Spinal cord (tissue), 10 donors: ENCODE results near the gene PRMT2. TPM values are rescaled to one million over a fixed set of nuclear protein-coding genes. Genes with fewer than 3 reads are reported as not detected.

Source experiments
- DNase-seq, 6 donors: peaks; one replicate each; pipeline versions ENCODE4 v3.0.0 to v3.0.0-alpha.2; 2013 to 2015; ENCODE audit warnings: low spot score in 6 of 6, low read depth in 4 of 6
- H3K27ac ChIP-seq: one replicate; pipeline ENCODE4 v1.5.1; 2013; ENCODE audit warnings: low read depth, low read length, control low read depth
- H3K27me3 ChIP-seq: one replicate; pipeline ENCODE4 v1.6.1; 2013; ENCODE audit warnings: low read length; ENCODE audit not compliant: control insufficient read depth, insufficient read depth
- H3K36me3 ChIP-seq: one replicate; pipeline ENCODE4 v1.6.1; 2013; ENCODE audit warnings: low read length; ENCODE audit not compliant: control insufficient read depth, insufficient read depth
- H3K4me1 ChIP-seq: one replicate; pipeline ENCODE4 v1.6.1; 2013; ENCODE audit warnings: low read length; ENCODE audit not compliant: control insufficient read depth, insufficient read depth
- H3K4me3 ChIP-seq: one replicate; pipeline ENCODE4 v1.5.1; 2013; ENCODE audit warnings: low read depth, low read length, control low read depth
- H3K9me3 ChIP-seq: one replicate; pipeline ENCODE4 v1.6.1; 2013; ENCODE audit warnings: low read length; ENCODE audit not compliant: control insufficient read depth, insufficient read depth
- WGBS: methylation state at CpG from one replicate; pipeline ENCODE4 v1.1.5; 2013; ENCODE audit warnings: missing lambda C conversion rate; ENCODE audit not compliant: insufficient coverage; 5-methylcytosine and 5-hydroxymethylcytosine counted together
- long read RNA-seq, 4 donors: transcript quantifications; one replicate each; lab custom pipeline, GENCODE V29; 2026
- polyA plus RNA-seq, 2 donors: library from polyadenylated mRNA; unstranded; fragments of 120-200 nt; gene quantifications; one replicate each; pipeline ENCODE4 v1.2.1, GENCODE V29; 2013; ENCODE audit not compliant: insufficient read length in 2 of 2
- total RNA-seq, 2 donors: library from RNA; depleted of rRNA in 1 of 2; stranded (reverse); fragments of 120-200 nt in 1 of 2; fragments of >200 nt in 1 of 2; gene quantifications; one replicate each; pipeline versions ENCODE4 v1.2.3 to v1.2.4, GENCODE V29; 2013 to 2014
- donor health status: healthy.

The PRMT2 gene
- total RNA-seq (100 to 1,000 TPM; 125 to 207 TPM), polyA plus RNA-seq (100 to 1,000 TPM; 206 to 216 TPM)
- long read RNA-seq, donor 1, transcript PRMT2-206 (11 exons, 2,131 nt), result major isoform, 39 of 175 reads
- long read RNA-seq, donor 1, transcript PRMT2-203 (12 exons, 2,688 nt), result minor isoform, 18 of 175 reads
- long read RNA-seq, donor 1, transcript PRMT2-204 (6 exons, 954 nt), result minor isoform, 6 of 175 reads
- long read RNA-seq, donor 1, partial matches to known transcripts, result 105 of 175 reads
- long read RNA-seq, donor 1, other reads (novel, unspliced or antisense), result 0 of 175 reads
- long read RNA-seq, donor 2, transcript PRMT2-203 (12 exons, 2,688 nt), result major isoform, 5 of 37 reads
- long read RNA-seq, donor 2, partial matches to known transcripts, result 27 of 37 reads
- long read RNA-seq, donor 2, other reads (novel, unspliced or antisense), result 0 of 37 reads
- long read RNA-seq, donor 3, transcript PRMT2-206 (11 exons, 2,131 nt), result major isoform, 9 of 58 reads
- long read RNA-seq, donor 3, transcript PRMT2-203 (12 exons, 2,688 nt), result minor isoform, 6 of 58 reads
- long read RNA-seq, donor 3, partial matches to known transcripts, result 39 of 58 reads
- long read RNA-seq, donor 3, other reads (novel, unspliced or antisense), result 0 of 58 reads
- long read RNA-seq, donor 4, transcript PRMT2-203 (12 exons, 2,688 nt), result minor isoform, 11 of 92 reads
- long read RNA-seq, donor 4, transcript PRMT2-206 (11 exons, 2,131 nt), result major isoform, 16 of 92 reads
- long read RNA-seq, donor 4, transcript PRMT2-204 (6 exons, 954 nt), result minor isoform, 6 of 92 reads
- long read RNA-seq, donor 4, partial matches to known transcripts, result 52 of 92 reads
- long read RNA-seq, donor 4, other reads (novel, unspliced or antisense), result 0 of 92 reads

DNA sequence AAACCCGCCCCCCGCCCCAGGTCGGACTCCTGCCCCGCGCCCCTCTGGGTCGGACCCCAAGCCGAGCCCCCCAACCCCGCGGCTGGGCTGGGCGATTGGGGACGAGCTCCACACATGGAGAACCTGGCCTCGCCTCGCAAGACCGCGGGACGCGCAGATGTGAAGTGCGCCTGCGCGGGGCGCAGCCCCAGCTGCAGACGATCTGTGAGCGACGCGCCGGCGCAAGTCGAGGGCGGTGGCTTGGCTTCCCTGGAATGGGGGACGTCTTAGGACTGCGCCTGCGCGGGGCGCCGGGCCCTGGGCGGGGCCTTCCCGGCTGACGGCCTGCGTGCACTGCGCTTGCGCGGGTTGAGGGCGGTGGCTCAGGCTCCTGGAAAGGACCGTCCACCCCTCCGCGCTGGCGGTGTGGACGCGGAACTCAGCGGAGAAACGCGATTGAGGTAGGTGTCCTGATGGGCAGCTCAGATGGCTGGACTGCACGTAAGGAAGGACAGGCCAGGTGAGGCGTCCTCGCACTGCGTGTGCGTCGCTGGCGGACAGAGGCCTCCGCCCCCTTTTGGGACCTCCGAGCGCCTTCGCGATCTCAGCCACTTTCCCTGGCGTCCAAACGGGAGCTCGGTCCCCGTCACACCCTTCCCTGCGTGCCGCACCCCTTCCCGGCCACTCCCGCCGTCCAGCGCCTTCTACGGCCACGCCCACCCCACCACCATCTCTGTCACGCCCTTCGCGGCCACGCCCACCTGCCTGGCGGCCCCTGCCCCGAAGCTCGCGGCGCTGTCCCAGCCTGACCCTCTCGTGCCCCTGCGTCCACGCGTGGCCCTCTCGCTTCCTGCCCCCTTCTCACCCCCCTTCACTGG, at the start of gene PRMT2:
Gene PRMT2, plus strand, starts transcription at position 351 of the 857 bp plus-strand sequence. CDS start 1,278 bp downstream, outside the sequence.
- H3K27me3 ChIP-seq, result no peaks in the 10 kb centered on the region
- WGBS, result under 1% methylated on average over 90 of the region's 90 CpGs
- no peaks in the 10 kb centered on the region for H3K9me3 ChIP-seq
- peaks cover 3% of the 10 kb centered on the region for H3K4me1 ChIP-seq
- H3K27ac ChIP-seq, result peak within 1 kb of the TSS; percentile 97
- peaks cover 2% of the 10 kb centered on the region for H3K36me3 ChIP-seq
- peak within 1 kb of the TSS; percentile 82 for H3K4me3 ChIP-seq
- peak; percentile 92 to 99 (median 95) for DNase-seq

DNA sequence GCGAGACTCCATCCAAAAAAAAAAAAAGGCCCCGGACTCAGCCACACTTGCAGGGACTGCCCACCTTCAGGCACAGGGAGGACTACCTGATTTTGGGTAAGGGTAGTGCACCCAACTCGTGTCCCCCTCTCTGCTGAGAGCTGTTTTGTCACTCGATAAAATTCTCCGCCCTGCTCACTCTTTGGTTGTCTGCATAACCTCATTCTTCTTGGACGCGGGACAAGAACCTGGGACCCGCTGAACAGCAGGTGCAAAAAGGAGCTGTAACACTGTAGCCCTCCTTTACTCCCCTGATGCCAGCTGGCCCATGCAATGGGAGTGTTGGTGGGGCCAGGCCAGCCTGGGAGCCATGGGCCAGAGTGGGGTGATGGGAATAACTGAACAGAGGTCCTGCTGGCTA, 41.2 kb upstream of the PRMT2 start:
- no peak overlapping the region for H3K4me3 ChIP-seq
- peaks cover 17% of the 10 kb centered on the region for H3K36me3 ChIP-seq
- H3K9me3 ChIP-seq, result peaks cover 6% of the 10 kb centered on the region
- peaks cover 28% of the 10 kb centered on the region for H3K4me1 ChIP-seq
- no peak overlapping the region for H3K27ac ChIP-seq
- no peak for DNase-seq
- no peaks in the 10 kb centered on the region for H3K27me3 ChIP-seq
- WGBS, result 93% methylated on average over 8 of the region's 8 CpGs

DNA sequence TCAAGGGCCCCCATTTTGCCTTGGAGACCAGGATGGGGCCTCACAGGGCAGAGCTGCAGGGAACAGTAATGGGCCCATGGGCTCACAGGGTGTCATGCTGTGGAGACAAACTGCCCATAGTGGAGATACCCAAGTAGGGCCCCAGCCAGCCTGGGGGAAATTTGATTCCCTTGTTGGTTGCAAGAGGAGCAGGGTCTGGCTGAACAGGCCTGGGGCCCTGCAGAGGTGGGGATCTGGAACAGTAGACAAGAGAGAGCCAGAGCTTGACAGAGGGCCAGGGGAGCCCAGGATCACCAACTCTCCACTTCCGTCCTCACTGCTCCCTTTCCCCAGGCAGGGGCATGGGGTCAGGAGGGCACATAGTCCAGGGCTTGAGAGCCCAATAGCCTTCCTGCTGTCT, 39.3 kb upstream of the PRMT2 start:
- Histone ChIP-seq H3K9me3 (no peaks in the 10 kb centered on the region), H3K36me3 (peaks cover 19% of the 10 kb centered on the region), H3K27me3 (no peaks in the 10 kb centered on the region), H3K4me3 (no peak overlapping the region), H3K27ac (no peak overlapping the region), H3K4me1 (peaks cover 40% of the 10 kb centered on the region)
- DNase-seq, result no peak
- no CpG with 5 or more reads among the region's 1 CpG for WGBS

DNA sequence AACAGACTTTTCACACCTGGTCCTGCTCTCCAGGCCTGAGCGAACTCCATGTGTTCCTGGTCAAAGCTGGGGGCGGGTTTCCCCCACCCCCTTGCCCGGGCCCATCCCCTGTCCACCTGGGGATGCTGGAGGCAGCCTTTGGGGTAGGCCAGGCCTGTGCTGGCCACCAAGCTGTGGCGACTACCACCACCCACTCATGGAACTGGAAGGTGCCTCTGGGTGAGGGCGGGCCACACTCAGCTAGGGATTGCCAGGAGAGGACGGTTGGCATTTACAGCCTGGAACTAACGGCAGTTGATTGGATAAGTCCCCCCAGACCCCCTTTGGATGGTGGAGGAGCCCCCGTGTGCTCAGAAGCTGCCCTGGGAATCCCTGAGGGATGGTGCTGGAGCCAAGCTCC, 38.4 kb upstream of the PRMT2 start:
- no peak for DNase-seq
- WGBS, result 84% methylated on average over 6 of the region's 8 CpGs
- Histone ChIP-seq H3K9me3 (no peaks in the 10 kb centered on the region), H3K4me3 (no peak overlapping the region), H3K4me1 (peaks cover 45% of the 10 kb centered on the region), H3K36me3 (peaks cover 19% of the 10 kb centered on the region), H3K27ac (peak overlapping the region; percentile 12), H3K27me3 (no peaks in the 10 kb centered on the region)

DNA sequence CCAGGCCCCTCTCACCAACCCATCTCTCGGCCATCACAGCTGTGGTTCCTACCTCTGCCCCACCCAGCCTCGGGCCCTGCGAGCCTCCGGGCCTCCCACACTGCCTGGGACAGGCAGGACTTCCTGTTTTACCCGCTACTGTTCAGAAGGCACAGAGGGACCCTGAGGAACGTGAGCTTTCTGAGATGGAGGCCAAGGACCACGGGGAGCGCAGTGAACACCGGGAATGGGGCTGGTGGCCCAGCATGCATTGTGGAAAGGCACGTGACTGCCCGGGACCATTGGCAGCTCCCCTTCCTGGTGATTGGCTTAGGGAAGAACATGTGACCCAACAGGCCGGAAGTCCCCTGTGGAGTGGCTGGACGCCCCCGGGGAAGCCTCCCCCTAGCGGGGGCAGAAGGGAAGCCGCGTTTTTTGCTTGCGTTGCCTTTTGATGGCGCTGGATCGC, 37.6 kb upstream of the PRMT2 start:
- H3K27ac ChIP-seq, result peak overlapping the region; percentile 7
- no peaks in the 10 kb centered on the region for H3K27me3 ChIP-seq
- no peak for DNase-seq

DNA sequence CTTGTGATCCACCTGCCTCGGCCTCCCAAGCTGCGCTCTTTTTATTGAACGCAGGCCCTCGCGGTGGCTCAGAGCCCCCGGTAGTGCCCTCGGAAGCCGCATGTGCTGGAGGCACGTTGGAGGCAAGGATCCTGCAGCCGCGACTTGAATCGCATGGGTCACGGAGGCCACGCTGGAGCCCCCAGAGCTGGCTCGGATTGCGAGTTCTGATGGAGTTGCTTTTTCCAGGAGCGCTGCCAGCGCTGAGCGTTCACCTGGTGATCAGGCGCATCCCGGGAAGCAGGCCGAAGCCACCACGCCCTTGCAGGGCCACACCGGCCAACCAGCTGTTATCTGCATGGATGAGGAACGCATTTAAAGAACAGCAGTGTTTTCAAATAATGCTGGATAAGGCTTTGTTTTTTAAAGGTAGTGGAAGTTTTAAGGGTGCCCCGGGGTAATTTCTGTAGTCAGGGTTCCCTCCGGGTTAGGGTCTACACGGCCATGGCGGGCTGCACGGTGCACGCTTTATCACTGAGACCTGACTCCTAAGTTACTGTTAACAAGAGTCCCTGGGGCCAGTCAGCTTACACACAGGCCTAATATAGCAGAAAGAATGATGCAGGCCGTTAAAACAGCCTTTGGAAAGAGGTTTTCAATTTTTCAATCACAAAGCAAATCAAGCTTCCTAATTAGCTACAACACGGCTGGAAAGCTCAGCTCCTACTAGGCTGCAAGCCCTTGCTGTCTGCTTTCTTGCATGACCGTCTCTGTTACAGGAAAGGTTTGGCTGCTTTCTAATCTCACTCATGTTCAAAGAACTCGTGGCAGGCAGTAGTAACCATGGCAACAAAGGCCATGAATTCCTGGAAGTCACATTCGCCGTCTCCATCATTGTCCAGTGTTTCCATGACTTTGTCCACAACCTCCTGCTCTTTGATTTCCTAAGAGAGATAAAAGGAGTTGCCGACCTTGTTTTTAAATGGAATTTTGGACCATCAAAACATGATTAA, 36.6 kb upstream of the PRMT2 start:
- no peak overlapping the region for H3K4me3 ChIP-seq
- peaks cover 49% of the 10 kb centered on the region for H3K4me1 ChIP-seq
- peak overlapping the region; percentile 74 for H3K27ac ChIP-seq
- DNase-seq, result peak in 4 of 6 donors; percentile 69 to 96 (median 84)
- H3K27me3 ChIP-seq, result no peaks in the 10 kb centered on the region
- WGBS, result 62% methylated on average over 36 of the region's 38 CpGs
- H3K9me3 ChIP-seq, result no peaks in the 10 kb centered on the region
- H3K36me3 ChIP-seq, result peaks cover 19% of the 10 kb centered on the region

More for the DNA sequence above, 37.6 kb upstream of the PRMT2 start:
- Histone ChIP-seq H3K4me1 (peaks cover 49% of the 10 kb centered on the region), H3K4me3 (no peak overlapping the region), H3K36me3 (peaks cover 19% of the 10 kb centered on the region), H3K9me3 (no peaks in the 10 kb centered on the region)
- WGBS, result 97% methylated on average over 16 of the region's 20 CpGs

DNA sequence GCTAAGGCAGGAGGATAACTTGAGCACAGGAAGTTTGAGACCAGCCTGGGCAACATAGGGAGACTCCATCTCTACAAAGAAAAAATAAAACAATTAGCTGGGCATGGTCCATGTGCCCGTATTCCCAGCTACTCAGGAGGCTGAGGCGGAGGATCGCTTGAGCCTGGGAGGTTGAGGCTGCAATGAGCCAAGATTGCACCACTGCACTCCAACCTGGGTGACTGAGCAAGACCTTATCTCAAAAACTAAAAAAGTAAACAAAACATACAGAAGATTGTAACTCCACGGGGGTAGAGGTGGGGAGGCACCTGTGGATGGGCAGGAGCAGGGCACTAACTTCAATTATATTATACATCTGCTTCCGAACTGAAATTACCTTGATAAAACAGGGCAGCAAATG, 35.2 kb upstream of the PRMT2 start:
- 75% methylated on average over 2 of the region's 5 CpGs for WGBS
- H3K36me3 ChIP-seq, result peaks cover 19% of the 10 kb centered on the region
- H3K27ac ChIP-seq, result peak overlapping the region; percentile 74

DNA sequence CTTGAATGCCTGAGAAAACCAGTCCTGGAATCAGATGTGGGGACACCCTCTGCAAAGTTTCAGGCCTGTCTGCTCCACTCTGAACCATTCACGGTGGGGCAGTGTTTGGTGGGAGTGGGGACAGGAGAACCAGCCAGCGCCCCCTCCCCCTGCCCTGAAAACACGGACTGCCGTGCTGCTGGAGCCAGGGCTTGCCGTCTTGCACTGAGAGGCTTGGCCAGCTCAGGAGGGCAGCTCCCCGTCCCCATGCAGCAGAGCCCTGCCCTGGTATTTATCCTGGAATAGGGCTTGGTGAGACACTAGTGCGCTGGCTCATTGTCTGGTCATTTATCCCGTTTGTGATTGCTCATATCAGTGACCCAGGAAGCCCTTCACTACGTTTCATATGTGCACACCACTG, 34.5 kb upstream of the PRMT2 start:
- WGBS, result 83% methylated on average over 5 of the region's 9 CpGs
- Histone ChIP-seq H3K27ac (peak overlapping the region; percentile 74), H3K4me3 (peak overlapping the region; percentile 66)

More for the DNA sequence above, 35.2 kb upstream of the PRMT2 start:
- Histone ChIP-seq H3K27me3 (no peaks in the 10 kb centered on the region), H3K9me3 (no peaks in the 10 kb centered on the region), H3K4me3 (peak overlapping the region; percentile 66), H3K4me1 (peaks cover 54% of the 10 kb centered on the region)
- DNase-seq, result no peak

More for the DNA sequence above, 34.5 kb upstream of the PRMT2 start:
- DNase-seq, result no peak
- Histone ChIP-seq H3K36me3 (peaks cover 19% of the 10 kb centered on the region), H3K9me3 (no peaks in the 10 kb centered on the region), H3K27me3 (no peaks in the 10 kb centered on the region), H3K4me1 (peaks cover 61% of the 10 kb centered on the region)
